GM12865 (cell line): Measurements from ENCODE around the gene CERS6.

ENCODE experiments used
- DNase-seq: peaks from one replicate; pipeline ENCODE4 v3.0.0; 2010; ENCODE audit warnings: low read depth
- H3K4me3 ChIP-seq: 2 replicates; pipeline ENCODE4 v1.5.1; 2011; ENCODE audit warnings: mild to moderate bottlenecking, low read depth, low read length, control low read depth
- CTCF ChIP-seq: IDR thresholded peaks from 2 replicates; pipeline ENCODE4 v1.5.1; 2011; ENCODE audit warnings: low read length, control low read depth, low read depth, inconsistent platforms; ENCODE audit not compliant: insufficient read depth; ENCODE audit errors: missing control alignments

The CERS6 gene

GRCh38 chr2:168732100-168732499 lies 276.0 kb downstream of the CERS6 start:
- DNase-seq = no peak

GRCh38 chr2:168732506-168732905 lies 276.4 kb downstream of the CERS6 start:
- no peak for TF ChIP-seq CTCF
- DNase-seq = no peak
- no peak overlapping the region for H3K4me3 ChIP-seq

More at GRCh38 chr2:168732100-168732499, 276.0 kb downstream of the CERS6 start:
- H3K4me3 ChIP-seq = no peak overlapping the region
- TF ChIP-seq CTCF = no peak

GRCh38 chr2:168734199-168734760 lies 278.2 kb downstream of the CERS6 start:
- DNase-seq = no peak
- H3K4me3 ChIP-seq = no peak overlapping the region
- TF ChIP-seq CTCF = no peak

GRCh38 chr2:168736649-168737445 lies 280.8 kb downstream of the CERS6 start:
- no peak overlapping the region for H3K4me3 ChIP-seq
- DNase-seq = no peak
- TF ChIP-seq CTCF = no peak

GRCh38 chr2:168738062-168738461 lies 282.0 kb downstream of the CERS6 start:
- DNase-seq = no peak
- TF ChIP-seq CTCF = no peak
- H3K4me3 ChIP-seq = no peak overlapping the region

GRCh38 chr2:168740360-168740759 lies 284.3 kb downstream of the CERS6 start:
- no peak for TF ChIP-seq CTCF
- H3K4me3 ChIP-seq = no peak overlapping the region
- no peak for DNase-seq
